GM19452 (cell line): Measurements from ENCODE around the gene GATAD2A.

Source experiments
- ATAC-seq: cut with Tn5 transposase; IDR thresholded peaks from one replicate; pipeline ENCODE4 v1.9.1; 2021; ENCODE audit not compliant: unreplicated experiment

The GATAD2A gene

GRCh38 chr19:19421299-19421696 is 15.8 kb downstream of the GATAD2A start:
- no peak for ATAC-seq

GRCh38 chr19:19422156-19422555 is 16.7 kb downstream of the GATAD2A start:
- no peak for ATAC-seq

GRCh38 chr19:19423322-19423721 is 17.8 kb downstream of the GATAD2A start:
- no peak for ATAC-seq

GRCh38 chr19:19425170-19425875 is 19.8 kb downstream of the GATAD2A start:
- ATAC-seq, result no peak

- no peak for ATAC-seq
Measured at GRCh38 chr19:19426216-19426615, 20.7 kb downstream of the GATAD2A start.

GRCh38 chr19:19426799-19427198 is 21.3 kb downstream of the GATAD2A start:
- ATAC-seq, result no peak

GRCh38 chr19:19427302-19427701 is 21.8 kb downstream of the GATAD2A start:
- no peak for ATAC-seq

- no peak for ATAC-seq
Measured at GRCh38 chr19:19427944-19428343, 22.5 kb downstream of the GATAD2A start.

- ATAC-seq, result no peak
Measured at GRCh38 chr19:19428746-19429145, 23.3 kb downstream of the GATAD2A start.

- ATAC-seq, result no peak
Measured at GRCh38 chr19:19429361-19429760, 23.9 kb downstream of the GATAD2A start.

- no peak for ATAC-seq
Measured at GRCh38 chr19:19432732-19433131, 27.3 kb downstream of the GATAD2A start.

GRCh38 chr19:19433666-19434213 is 28.3 kb downstream of the GATAD2A start:
- ATAC-seq, result no peak

GRCh38 chr19:19434483-19435045 is 29.1 kb downstream of the GATAD2A start:
- ATAC-seq, result no peak

- ATAC-seq, result no peak
Measured at GRCh38 chr19:19436137-19436691, 30.7 kb downstream of the GATAD2A start.

GRCh38 chr19:19438366-19439175 is 33.1 kb downstream of the GATAD2A start:
- ATAC-seq, result no peak

- ATAC-seq, result no peak
Measured at GRCh38 chr19:19439176-19439482, 33.7 kb downstream of the GATAD2A start.

GRCh38 chr19:19443283-19443682 is 37.8 kb downstream of the GATAD2A start:
- ATAC-seq, result no peak

- ATAC-seq, result no peak
Measured at GRCh38 chr19:19443902-19444680, 38.6 kb downstream of the GATAD2A start.

GRCh38 chr19:19444681-19445155 is 39.2 kb downstream of the GATAD2A start:
- no peak for ATAC-seq

GRCh38 chr19:19445288-19445687 is 39.8 kb downstream of the GATAD2A start:
- ATAC-seq, result no peak

- no peak for ATAC-seq
Measured at GRCh38 chr19:19445911-19446361, 40.5 kb downstream of the GATAD2A start.
